CD4-positive, CD25-positive, alpha-beta regulatory T cell (primary cell): ENCODE results near the gene ALK. TPM values are rescaled to one million over a fixed set of nuclear protein-coding genes. Genes with fewer than 3 reads are reported as not detected.

Experiments
- ATAC-seq, 2 donors: fragments of 150-1000 bp; cut with Tn5 transposase; one replicate each; pipeline ENCODE4 v1.10.0; 2021; ENCODE audit warnings: low read depth in 2 of 2, moderate number of reproducible peaks in 2 of 2, moderate library complexity in 1 of 2
- DNase-seq, 3 donors: peaks; one replicate each; pipeline versions ENCODE4 v3.0.0 to v3.0.0-alpha.2; 2012 to 2022; ENCODE audit warnings: mixed read lengths in 1 of 3
- H3K27ac ChIP-seq: one replicate; pipeline ENCODE4 v1.7.0; 2013; ENCODE audit warnings: mild to moderate bottlenecking, low read length; ENCODE audit not compliant: insufficient read depth, poor library complexity, severe bottlenecking
- H3K27me3 ChIP-seq: one replicate; pipeline ENCODE4 v1.7.0; 2013; ENCODE audit warnings: low read length; ENCODE audit not compliant: control insufficient read depth, insufficient read depth
- H3K36me3 ChIP-seq: one replicate; pipeline ENCODE4 v1.7.0; 2013; ENCODE audit warnings: mild to moderate bottlenecking, low read length, moderate library complexity; ENCODE audit not compliant: control insufficient read depth, insufficient read depth
- H3K4me1 ChIP-seq: 2 replicates; pipeline ENCODE4 v1.7.0; 2013; ENCODE audit warnings: mild to moderate bottlenecking, low read length; ENCODE audit not compliant: insufficient read depth, control insufficient read depth, poor library complexity, severe bottlenecking
- H3K4me3 ChIP-seq: one replicate; pipeline ENCODE4 v1.7.0; 2013; ENCODE audit warnings: low read depth, mild to moderate bottlenecking, low read length, moderate library complexity
- H3K9me3 ChIP-seq, 2 experiments: 1 replicate in 1 of 2; 2 replicates in 1 of 2; pipeline ENCODE4 v1.7.0; 2013; ENCODE audit warnings: low read length in 2 of 2, mild to moderate bottlenecking in 1 of 2, moderate library complexity in 1 of 2; ENCODE audit not compliant: control insufficient read depth in 2 of 2
- H3K27ac Mint-ChIP-seq, 3 donors: one replicate each; pipeline ENCODE4 v1.8.0; 2020 to 2022; ENCODE audit warnings: mild to moderate bottlenecking in 3 of 3, mixed read lengths in 3 of 3, moderate library complexity in 2 of 3
- H3K27me3 Mint-ChIP-seq: one replicate; pipeline ENCODE4 v1.8.0; 2022; ENCODE audit warnings: mild to moderate bottlenecking, mixed read lengths
- H3K36me3 Mint-ChIP-seq: one replicate; pipeline ENCODE4 v1.8.0; 2020; ENCODE audit warnings: mixed read lengths
- H3K4me1 Mint-ChIP-seq, 4 donors: one replicate each; pipeline ENCODE4 v1.8.0; 2020 to 2022; ENCODE audit warnings: mixed read lengths in 4 of 4, mild to moderate bottlenecking in 1 of 4
- H3K4me3 Mint-ChIP-seq, 4 donors: one replicate each; pipeline ENCODE4 v1.8.0; 2020 to 2022; ENCODE audit warnings: mild to moderate bottlenecking in 4 of 4, mixed read lengths in 4 of 4, moderate library complexity in 3 of 4
- H3K9me3 Mint-ChIP-seq, 7 donors: one replicate each; pipeline ENCODE4 v1.8.0; 2020 to 2022; ENCODE audit warnings: mixed read lengths in 7 of 7, mild to moderate bottlenecking in 3 of 7, moderate library complexity in 2 of 7
- polyA plus RNA-seq, 4 donors: library from polyadenylated mRNA; unstranded; fragments of 300-500 nt; fragmentation: Illumina TruSeq; gene quantifications; one replicate each; pipeline ENCODE4 v1.2.3, GENCODE V29; 2021
- total RNA-seq: library from RNA; stranded (reverse); gene quantifications from one replicate; pipeline ENCODE4 v1.2.3, GENCODE V29; 2022

ALK gene
- total and polyA plus RNA-seq, 5 donors from 2014 or later: not detected

DNA sequence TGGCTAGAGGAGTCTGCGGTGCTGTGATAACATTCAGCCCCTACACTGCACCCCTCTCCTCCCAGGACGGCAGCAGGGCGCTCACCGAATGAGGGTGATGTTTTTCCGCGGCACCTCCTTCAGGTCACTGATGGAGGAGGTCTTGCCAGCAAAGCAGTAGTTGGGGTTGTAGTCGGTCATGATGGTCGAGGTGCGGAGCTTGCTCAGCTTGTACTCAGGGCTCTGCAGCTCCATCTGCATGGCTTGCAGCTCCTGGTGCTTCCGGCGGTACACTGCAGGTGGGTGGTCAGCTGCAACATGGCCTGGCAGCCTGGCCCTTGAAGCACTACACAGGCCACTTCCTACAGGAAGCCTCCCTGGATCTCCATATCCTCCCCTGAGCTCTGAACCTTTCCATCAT is 698.1 kb downstream of the ALK start:
- no peak overlapping the region for H3K27ac ChIP-seq
- no peaks in the 10 kb centered on the region for H3K4me1 ChIP-seq
- no peaks in the 10 kb centered on the region for H3K9me3 ChIP-seq
- Mint-ChIP-seq H3K27ac (no peak overlapping the region), H3K36me3 (no peaks in the 10 kb centered on the region), H3K27me3 (peaks cover 7% of the 10 kb centered on the region), H3K4me1 (peaks cover 0 to 2% (median 0%) of the 10 kb centered on the region in 4 donors), H3K4me3 (no peak overlapping the region), H3K9me3 (no peaks in the 10 kb centered on the region)
- no peak overlapping the region for H3K4me3 ChIP-seq
- DNase-seq (no peak), ATAC-seq (no peak)
- H3K27me3 ChIP-seq: no peaks in the 10 kb centered on the region
- no peaks in the 10 kb centered on the region for H3K36me3 ChIP-seq

DNA sequence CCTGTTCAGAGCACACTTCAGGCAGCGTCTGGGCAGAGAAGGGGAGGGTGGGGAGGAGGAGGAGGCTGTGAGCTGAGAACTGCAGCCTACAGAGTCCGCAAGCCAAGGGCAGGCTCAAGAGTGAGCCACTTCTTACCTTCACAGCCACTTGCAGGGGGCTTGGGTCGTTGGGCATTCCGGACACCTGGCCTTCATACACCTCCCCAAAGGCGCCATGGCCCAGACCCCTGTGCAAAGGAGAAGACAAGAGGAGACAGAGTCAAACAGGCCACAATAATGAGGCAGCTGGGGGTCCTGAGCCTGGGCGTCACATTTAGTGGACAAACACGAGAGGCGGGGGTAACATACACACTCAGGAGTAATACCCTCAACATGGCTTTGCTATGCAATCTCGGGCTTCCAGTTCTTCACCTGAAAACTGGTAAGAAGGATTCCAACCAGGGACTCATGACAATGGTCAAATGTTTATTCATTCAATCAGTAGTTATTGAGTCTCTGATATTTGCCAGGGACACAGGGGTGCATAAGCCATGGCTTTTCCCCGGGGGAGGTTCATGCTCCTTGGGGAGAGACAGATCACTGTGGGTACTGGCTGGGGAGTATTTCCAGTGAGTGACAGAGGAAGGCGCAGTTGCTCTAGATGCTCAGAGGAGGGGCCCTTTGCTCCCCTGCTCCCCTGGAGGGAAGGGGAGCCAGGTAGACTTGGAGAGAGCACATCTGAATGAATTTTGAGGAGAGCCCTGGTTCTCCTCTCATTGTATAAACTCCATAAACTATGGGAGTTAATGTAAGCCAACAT is 698.8 kb downstream of the ALK start:
- no peak for DNase-seq
- H3K4me1 Mint-ChIP-seq: peaks cover 0 to 2% (median 0%) of the 10 kb centered on the region in 4 donors

GRCh38 chr2:29220506-29221270 is 700.7 kb downstream of the ALK start:
- Mint-ChIP-seq H3K4me3 (no peak overlapping the region), H3K27me3 (peaks cover 2% of the 10 kb centered on the region)

More for the DNA sequence above, 698.8 kb downstream of the ALK start:
- Histone ChIP-seq H3K27me3 (no peaks in the 10 kb centered on the region), H3K27ac (no peak overlapping the region), H3K4me3 (no peak overlapping the region), H3K36me3 (no peaks in the 10 kb centered on the region), H3K4me1 (no peaks in the 10 kb centered on the region), H3K9me3 (no peaks in the 10 kb centered on the region)
- H3K36me3 Mint-ChIP-seq: no peaks in the 10 kb centered on the region
- H3K27ac Mint-ChIP-seq: peak overlapping the region in 1 of 3 donors; percentile 12
- peaks cover 7% of the 10 kb centered on the region for H3K27me3 Mint-ChIP-seq
- no peak overlapping the region for H3K4me3 Mint-ChIP-seq
- no peaks in the 10 kb centered on the region for H3K9me3 Mint-ChIP-seq
- ATAC-seq: no peak

GRCh38 chr2:29219374-29219773 is 702.0 kb downstream of the ALK start:
- Mint-ChIP-seq H3K9me3 (no peaks in the 10 kb centered on the region), H3K4me3 (no peak overlapping the region), H3K27me3 (no peaks in the 10 kb centered on the region), H3K27ac (no peak overlapping the region), H3K36me3 (no peaks in the 10 kb centered on the region), H3K4me1 (no peaks in the 10 kb centered on the region)
- Histone ChIP-seq H3K4me1 (no peaks in the 10 kb centered on the region), H3K9me3 (no peaks in the 10 kb centered on the region), H3K27me3 (no peaks in the 10 kb centered on the region), H3K36me3 (no peaks in the 10 kb centered on the region), H3K27ac (no peak overlapping the region), H3K4me3 (no peak overlapping the region)
- ATAC-seq: no peak
- no peak for DNase-seq

More at GRCh38 chr2:29220506-29221270, 700.7 kb downstream of the ALK start:
- H3K36me3 Mint-ChIP-seq: no peaks in the 10 kb centered on the region
- H3K27ac Mint-ChIP-seq: no peak overlapping the region
- H3K4me1 ChIP-seq: no peaks in the 10 kb centered on the region
- no peak overlapping the region for H3K4me3 ChIP-seq
- H3K27ac ChIP-seq: no peak overlapping the region
- H3K36me3 ChIP-seq: no peaks in the 10 kb centered on the region
- no peak for ATAC-seq
- DNase-seq: no peak
- H3K27me3 ChIP-seq: no peaks in the 10 kb centered on the region
- no peaks in the 10 kb centered on the region for H3K9me3 Mint-ChIP-seq
- H3K9me3 ChIP-seq: no peaks in the 10 kb centered on the region
- H3K4me1 Mint-ChIP-seq: peaks cover 0 to 2% (median 0%) of the 10 kb centered on the region in 4 donors

DNA sequence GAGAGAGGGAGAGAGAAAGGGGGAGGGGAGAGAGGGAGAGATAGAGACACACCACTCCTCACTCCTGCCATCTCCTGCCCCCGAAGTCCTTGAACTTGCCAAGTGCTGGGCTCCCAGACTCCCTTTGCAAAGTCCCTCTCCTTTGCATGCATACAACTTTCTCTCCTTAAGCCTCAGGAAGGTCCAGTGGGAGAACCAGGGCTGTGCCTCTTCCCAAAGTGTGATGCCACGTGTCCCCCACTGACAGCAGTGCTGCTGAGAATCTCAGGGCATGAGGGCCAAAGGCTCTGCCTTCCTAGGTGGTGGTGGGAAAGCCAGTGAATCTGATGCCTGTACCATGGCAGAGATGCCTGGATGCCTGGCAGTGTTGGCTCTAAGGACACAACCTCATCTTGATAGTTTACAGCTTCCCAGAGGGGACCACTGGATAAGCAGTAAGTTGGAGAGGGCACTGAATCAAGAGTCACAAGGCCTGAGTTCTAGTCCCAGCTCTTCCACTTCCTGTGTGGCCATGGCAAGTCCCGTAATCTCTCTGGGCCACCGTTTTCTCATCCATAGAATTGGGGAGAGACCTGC is 702.7 kb downstream of the ALK start:
- ATAC-seq: no peak
- DNase-seq: no peak
- H3K4me1 Mint-ChIP-seq: no peaks in the 10 kb centered on the region

GRCh38 chr2:29218071-29218470 is 703.3 kb downstream of the ALK start:
- Histone ChIP-seq H3K27ac (no peak overlapping the region), H3K36me3 (no peaks in the 10 kb centered on the region), H3K9me3 (no peaks in the 10 kb centered on the region), H3K4me1 (no peaks in the 10 kb centered on the region), H3K4me3 (no peak overlapping the region), H3K27me3 (no peaks in the 10 kb centered on the region)
- DNase-seq (no peak), ATAC-seq (no peak)
- H3K9me3 Mint-ChIP-seq: no peaks in the 10 kb centered on the region
- H3K4me1 Mint-ChIP-seq: peaks cover 0 to under 1% (median 0%) of the 10 kb centered on the region in 4 donors
- no peak overlapping the region for H3K27ac Mint-ChIP-seq
- no peaks in the 10 kb centered on the region for H3K27me3 Mint-ChIP-seq
- no peaks in the 10 kb centered on the region for H3K36me3 Mint-ChIP-seq
- H3K4me3 Mint-ChIP-seq: no peak overlapping the region

More for the DNA sequence above, 702.7 kb downstream of the ALK start:
- Mint-ChIP-seq H3K4me3 (no peak overlapping the region), H3K9me3 (no peaks in the 10 kb centered on the region), H3K36me3 (no peaks in the 10 kb centered on the region), H3K27me3 (no peaks in the 10 kb centered on the region), H3K27ac (no peak overlapping the region)
- Histone ChIP-seq H3K27me3 (no peaks in the 10 kb centered on the region), H3K27ac (no peak overlapping the region), H3K36me3 (no peaks in the 10 kb centered on the region), H3K4me3 (no peak overlapping the region), H3K4me1 (no peaks in the 10 kb centered on the region), H3K9me3 (no peaks in the 10 kb centered on the region)

- Mint-ChIP-seq H3K36me3 (peaks cover 7% of the 10 kb centered on the region), H3K9me3 (no peaks in the 10 kb centered on the region)
These were observed 704.8 kb downstream of the ALK start for GRCh38 chr2:29216609-29216909.

More at GRCh38 chr2:29216609-29216909, 704.8 kb downstream of the ALK start:
- DNase-seq (no peak), ATAC-seq (no peak)
- Histone ChIP-seq H3K27me3 (no peaks in the 10 kb centered on the region), H3K27ac (no peak overlapping the region), H3K36me3 (no peaks in the 10 kb centered on the region), H3K9me3 (no peaks in the 10 kb centered on the region), H3K4me1 (no peaks in the 10 kb centered on the region), H3K4me3 (no peak overlapping the region)
- Mint-ChIP-seq H3K27me3 (no peaks in the 10 kb centered on the region), H3K4me3 (no peak overlapping the region), H3K4me1 (peaks cover 0 to 4% (median 0%) of the 10 kb centered on the region in 4 donors), H3K27ac (no peak overlapping the region)
